Tibial artery (tissue), 4 donors: ENCODE measurements around the gene PTPRD.

Source experiments
- DNase-seq, 2 donors: peaks; one replicate each; pipeline ENCODE4 v3.0.0-alpha.2; 2019
- H3K27ac ChIP-seq, 2 donors: fragments of 200-600 bp; sonication (generic) in 1 of 2; 1 replicate in 1 of 2; 2 replicates in 1 of 2; pipeline ENCODE4 v1.5.1; 2018 to 2019; ENCODE audit warnings: mild to moderate bottlenecking in 1 of 2
- H3K27me3 ChIP-seq, 2 donors: fragments of 200-600 bp; sonication (generic) in 1 of 2; one replicate each; pipeline versions ENCODE4 v1.5.1 to v1.6.0; 2016 to 2019
- H3K36me3 ChIP-seq, 3 donors: fragments of 200-600 bp; sonication (generic) in 2 of 3; one replicate each; pipeline ENCODE4 v1.5.1; 2016 to 2019; ENCODE audit warnings: mild to moderate bottlenecking in 2 of 3
- H3K4me1 ChIP-seq, 4 donors: fragments of 200-600 bp; sonication (generic) in 2 of 4; 1 replicate in 3 of 4; 2 replicates in 1 of 4; pipeline ENCODE4 v1.5.1; 2016 to 2019
- H3K4me3 ChIP-seq, 2 donors: fragments of 200-600 bp; sonication (generic) in 1 of 2; 1 replicate in 1 of 2; 2 replicates in 1 of 2; pipeline ENCODE4 v1.5.1; 2018 to 2019; ENCODE audit warnings: mild to moderate bottlenecking in 2 of 2
- H3K9me3 ChIP-seq, 3 donors: fragments of 200-600 bp; sonication (generic) in 1 of 3; one replicate each; pipeline ENCODE4 v1.5.1; 2016 to 2019
- intact Hi-C: fragments of 100-400 bp; cut with DNase I; formaldehyde crosslinking; loops from one replicate; pipeline ENCODE4 v1.15.0; 2023; ENCODE audit warnings: low total_unique reads
- TF ChIP-seq, protein P1 (sequence below), 2 experiments: fragments of 200-600 bp in 1 of 2; fragments of 450-650 bp in 1 of 2; IDR thresholded peaks; one replicate each; pipeline ENCODE4 v1.5.1; 2017 to 2019; ENCODE audit warnings: antibody characterized with exemption in 2 of 2, mild to moderate bottlenecking in 1 of 2, moderate library complexity in 1 of 2

PTPRD gene

DNA sequence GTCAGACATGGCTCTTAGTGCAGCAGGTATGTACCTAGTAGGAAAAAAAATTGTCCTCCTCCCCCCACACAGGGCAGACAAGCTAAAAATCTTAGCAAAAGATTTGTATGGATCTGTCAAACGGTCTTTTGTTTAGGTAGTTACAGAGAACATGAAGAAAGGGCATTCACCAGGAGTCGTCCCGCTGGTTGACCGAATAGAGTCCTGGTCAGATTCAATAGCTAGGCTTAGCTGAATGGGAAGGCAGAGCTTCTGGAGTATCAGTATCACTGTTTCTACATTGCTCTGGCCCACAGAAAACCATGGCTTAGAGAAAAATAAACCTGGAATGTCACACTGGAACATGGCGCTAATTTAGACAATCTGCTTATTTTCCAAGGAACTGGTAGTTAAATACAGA, 642.3 kb downstream of the PTPRD start:
- TF ChIP-seq, protein P1, sequence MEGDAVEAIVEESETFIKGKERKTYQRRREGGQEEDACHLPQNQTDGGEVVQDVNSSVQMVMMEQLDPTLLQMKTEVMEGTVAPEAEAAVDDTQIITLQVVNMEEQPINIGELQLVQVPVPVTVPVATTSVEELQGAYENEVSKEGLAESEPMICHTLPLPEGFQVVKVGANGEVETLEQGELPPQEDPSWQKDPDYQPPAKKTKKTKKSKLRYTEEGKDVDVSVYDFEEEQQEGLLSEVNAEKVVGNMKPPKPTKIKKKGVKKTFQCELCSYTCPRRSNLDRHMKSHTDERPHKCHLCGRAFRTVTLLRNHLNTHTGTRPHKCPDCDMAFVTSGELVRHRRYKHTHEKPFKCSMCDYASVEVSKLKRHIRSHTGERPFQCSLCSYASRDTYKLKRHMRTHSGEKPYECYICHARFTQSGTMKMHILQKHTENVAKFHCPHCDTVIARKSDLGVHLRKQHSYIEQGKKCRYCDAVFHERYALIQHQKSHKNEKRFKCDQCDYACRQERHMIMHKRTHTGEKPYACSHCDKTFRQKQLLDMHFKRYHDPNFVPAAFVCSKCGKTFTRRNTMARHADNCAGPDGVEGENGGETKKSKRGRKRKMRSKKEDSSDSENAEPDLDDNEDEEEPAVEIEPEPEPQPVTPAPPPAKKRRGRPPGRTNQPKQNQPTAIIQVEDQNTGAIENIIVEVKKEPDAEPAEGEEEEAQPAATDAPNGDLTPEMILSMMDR (IDR thresholded peaks at IDR 0.05) = no peak

GRCh38 chr9:9963841-9964240, 649.0 kb downstream of the PTPRD start:
- Histone ChIP-seq H3K4me3 (no peak overlapping the region), H3K4me1 (no peaks in the 10 kb centered on the region), H3K9me3 (no peaks in the 10 kb centered on the region), H3K27me3 (no peaks in the 10 kb centered on the region), H3K36me3 (no peaks in the 10 kb centered on the region), H3K27ac (no peak overlapping the region)
- intact Hi-C loops = no loop called here
- TF ChIP-seq, protein P1 (IDR thresholded peaks at IDR 0.05) = no peak
- no peak for DNase-seq

More for the DNA sequence above, 642.3 kb downstream of the PTPRD start:
- Histone ChIP-seq H3K27ac (no peak overlapping the region), H3K36me3 (no peaks in the 10 kb centered on the region), H3K4me1 (no peaks in the 10 kb centered on the region), H3K9me3 (no peaks in the 10 kb centered on the region), H3K27me3 (no peaks in the 10 kb centered on the region), H3K4me3 (no peak overlapping the region)
- intact Hi-C loops = no loop called here
- no peak for DNase-seq

DNA sequence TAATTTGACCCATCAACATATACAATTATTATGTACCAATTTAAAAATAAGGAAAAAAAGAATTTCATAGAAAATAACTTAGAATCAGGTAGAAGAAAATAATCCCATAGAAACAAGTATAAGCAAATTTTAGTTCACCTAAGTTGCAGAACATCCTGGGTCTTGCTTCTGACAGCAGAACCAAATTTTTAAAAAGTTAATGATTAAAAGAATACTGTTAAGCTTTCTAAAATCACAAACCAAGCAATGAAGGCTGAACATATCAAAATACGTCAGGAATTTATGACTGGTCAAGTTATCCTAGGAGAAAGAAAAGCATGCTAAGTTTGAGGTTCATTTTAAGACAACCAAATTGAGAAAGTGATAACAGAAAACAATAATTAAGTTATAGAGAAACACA, 650.9 kb downstream of the PTPRD start:
- Histone ChIP-seq H3K4me3 (no peak overlapping the region), H3K27ac (no peak overlapping the region), H3K36me3 (no peaks in the 10 kb centered on the region), H3K9me3 (no peaks in the 10 kb centered on the region), H3K4me1 (no peaks in the 10 kb centered on the region), H3K27me3 (no peaks in the 10 kb centered on the region)
- no peak for DNase-seq
- intact Hi-C loops = no loop called here
- TF ChIP-seq, protein P1 (IDR thresholded peaks at IDR 0.05) = no peak

DNA sequence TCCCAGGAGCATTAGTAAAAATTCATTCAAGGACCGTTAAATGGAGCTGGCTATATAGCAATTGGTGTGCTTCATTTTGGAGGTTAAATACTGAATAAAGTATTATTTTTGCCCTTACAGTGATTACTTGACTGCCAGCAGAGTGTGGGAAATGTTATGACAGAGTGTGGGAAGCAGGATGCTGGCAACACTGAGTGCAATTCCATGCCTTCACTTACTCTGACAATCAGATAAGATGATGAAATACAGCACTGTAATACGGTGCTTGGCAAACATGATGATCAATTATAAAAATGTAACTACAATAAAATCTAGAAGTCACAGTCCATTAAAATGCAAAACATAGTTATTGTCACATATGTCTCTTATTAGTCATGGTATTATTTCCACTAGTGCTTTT, 651.3 kb downstream of the PTPRD start:
- intact Hi-C loops = no loop called here
- DNase-seq = no peak

GRCh38 chr9:9951556-9952160, 661.1 kb downstream of the PTPRD start:
- DNase-seq = no peak
- Histone ChIP-seq H3K9me3 (no peaks in the 10 kb centered on the region), H3K4me1 (no peaks in the 10 kb centered on the region), H3K36me3 (no peaks in the 10 kb centered on the region), H3K27me3 (no peaks in the 10 kb centered on the region), H3K27ac (no peak overlapping the region), H3K4me3 (no peak overlapping the region)
- TF ChIP-seq, protein P1 (IDR thresholded peaks at IDR 0.05) = no peak
- intact Hi-C loops = no loop called here

More for the DNA sequence above, 651.3 kb downstream of the PTPRD start:
- Histone ChIP-seq H3K27me3 (no peaks in the 10 kb centered on the region), H3K9me3 (no peaks in the 10 kb centered on the region), H3K4me3 (no peak overlapping the region), H3K27ac (no peak overlapping the region), H3K36me3 (no peaks in the 10 kb centered on the region), H3K4me1 (no peaks in the 10 kb centered on the region)
- TF ChIP-seq, protein P1 (IDR thresholded peaks at IDR 0.05) = no peak

DNA sequence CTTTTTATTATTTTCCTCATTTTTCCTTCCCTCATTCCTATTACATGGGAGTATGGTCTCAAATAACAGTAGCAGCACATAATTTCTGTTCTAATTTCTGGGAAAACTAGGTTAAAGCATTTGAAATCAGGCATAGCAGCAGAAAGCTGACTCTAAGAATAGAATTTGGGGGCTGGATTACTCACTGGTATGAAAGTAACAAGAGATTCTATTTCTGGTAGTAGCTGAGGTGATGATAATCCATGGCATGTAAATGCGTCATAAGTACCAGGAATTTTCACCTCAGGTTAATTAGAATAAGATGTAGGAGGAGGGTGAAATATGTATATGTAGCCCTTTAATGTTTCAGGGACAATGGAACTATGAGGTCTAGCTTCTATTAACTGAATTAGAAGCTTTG, 662.0 kb downstream of the PTPRD start:
- Histone ChIP-seq H3K9me3 (no peaks in the 10 kb centered on the region), H3K4me3 (no peak overlapping the region), H3K36me3 (no peaks in the 10 kb centered on the region), H3K4me1 (no peaks in the 10 kb centered on the region), H3K27me3 (no peaks in the 10 kb centered on the region), H3K27ac (no peak overlapping the region)
- DNase-seq = no peak
- TF ChIP-seq, protein P1 (IDR thresholded peaks at IDR 0.05) = no peak
- intact Hi-C loops = no loop called here
